H1 (cell line): Measurements from ENCODE around the gene JOSD2. TPM values are rescaled to one million over a fixed set of nuclear protein-coding genes. Genes with fewer than 3 reads are reported as not detected.
"Not testable (repeated sequence)": the region's sequence is repeated elsewhere in the genome, so short reads cannot be mapped to it uniquely, and the experiment has no call there.

Experiments
- CTCF ChIA-PET: fragments of 300-600 bp; sonication (Branson Sonifier 250); formaldehyde crosslinking; loops from one replicate; lab custom pipeline; 2021; ENCODE audit not compliant: partially characterized antibody; lab: Charles Lee
- POLR2A ChIA-PET: fragments of 300-600 bp; sonication (Branson Sonifier 250); formaldehyde crosslinking; loops from one replicate; lab custom pipeline; 2021; ENCODE audit warnings: inconsistent platforms; ENCODE audit not compliant: partially characterized antibody; lab: Charles Lee
- DNase-seq, 2 experiments: peaks; one replicate each; pipeline versions ENCODE4 v3.0.0 to v3.0.0-alpha.2; 2010 to 2022; ENCODE audit warnings: low spot score in 2 of 2, low read depth in 1 of 2, mixed read lengths in 1 of 2
- FAIRE-seq: peaks from 2 replicates; lab custom pipeline; 2011; peaks lifted over from hg19 to GRCh38; lab: Jason Lieb, UNC
- H2AFZ ChIP-seq: 2 replicates; pipeline ENCODE4 v1.8.1; 2012; ENCODE audit warnings: low read length, inconsistent platforms
- H2AK5ac ChIP-seq: 2 replicates; pipeline ENCODE4 v1.6.1; 2013; ENCODE audit warnings: low read depth, low read length
- H2BK120ac ChIP-seq: replicated peaks from 2 replicates; pipeline ENCODE3; 2013; ENCODE audit warnings: low read depth, low read length, inconsistent platforms
- H2BK12ac ChIP-seq: 2 replicates; pipeline ENCODE4 v1.6.1; 2013; ENCODE audit warnings: low read depth, low read length
- H2BK15ac ChIP-seq: 2 replicates; pipeline ENCODE4 v1.6.1; 2013; ENCODE audit warnings: low read length
- H2BK20ac ChIP-seq: 2 replicates; pipeline ENCODE4 v1.6.1; 2013; ENCODE audit warnings: low read length
- H2BK5ac ChIP-seq: 2 replicates; pipeline ENCODE4 v1.6.1; 2013; ENCODE audit warnings: low read depth, low read length
- H3K14ac ChIP-seq: 2 replicates; pipeline ENCODE4 v1.6.1; 2013; ENCODE audit warnings: inconsistent platforms; ENCODE audit not compliant: insufficient read length
- H3K18ac ChIP-seq: 2 replicates; pipeline ENCODE4 v1.6.1; 2013; ENCODE audit warnings: low read length; ENCODE audit errors: extremely low read depth
- H3K23ac ChIP-seq: 2 replicates; pipeline ENCODE4 v1.6.1; 2013; ENCODE audit warnings: inconsistent platforms; ENCODE audit not compliant: insufficient read length
- H3K23me2 ChIP-seq: 2 replicates; pipeline ENCODE4 v1.6.1; 2013; ENCODE audit warnings: low read depth, low read length
- H3K27ac ChIP-seq: 2 replicates; pipeline ENCODE4 v1.6.1; 2011; ENCODE audit warnings: low read depth, low read length, inconsistent platforms
- H3K27me3 ChIP-seq, 4 experiments: replicated peaks in 1 of 4; 1 replicate in 1 of 4; 2 replicates in 3 of 4; pipeline versions ENCODE4 v1.6.1 to v1.8.1; 2011 to 2013; ENCODE audit warnings: low read length in 3 of 4, mild to moderate bottlenecking in 3 of 4, inconsistent platforms in 2 of 4, mixed read lengths in 2 of 4, moderate library complexity in 1 of 4; ENCODE audit not compliant: control insufficient read depth in 3 of 4, insufficient read depth in 3 of 4; ENCODE audit errors: extremely low read depth in 1 of 4
- H3K36me3 ChIP-seq, 4 experiments: 2 replicates each; pipeline versions ENCODE4 v1.6.1 to v1.8.1; 2011 to 2013; ENCODE audit warnings: mild to moderate bottlenecking in 4 of 4, low read length in 3 of 4, moderate library complexity in 2 of 4, control low read depth in 1 of 4, inconsistent platforms in 1 of 4; ENCODE audit not compliant: insufficient read depth in 4 of 4, control insufficient read depth in 2 of 4
- H3K4ac ChIP-seq: replicated peaks from 2 replicates; pipeline ENCODE3; 2013; ENCODE audit warnings: low read length, low read depth, mixed read lengths, inconsistent platforms; ENCODE audit not compliant: insufficient read length
- H3K4me1 ChIP-seq, 4 experiments: replicated peaks in 1 of 4; 1 replicate in 1 of 4; 2 replicates in 3 of 4; pipeline versions ENCODE4 v1.6.1 to v1.8.1; 2011 to 2013; ENCODE audit warnings: low read length in 3 of 4, inconsistent platforms in 2 of 4, mixed read lengths in 1 of 4; ENCODE audit not compliant: insufficient read depth in 4 of 4, control insufficient read depth in 3 of 4
- H3K4me2 ChIP-seq, 2 experiments: 2 replicates each; pipeline versions ENCODE4 v1.6.1 to v1.8.1; 2011 to 2013; ENCODE audit warnings: low read depth in 2 of 2, low read length in 2 of 2, control low read depth in 1 of 2, inconsistent platforms in 1 of 2, mild to moderate bottlenecking in 1 of 2; ENCODE audit not compliant: insufficient read depth in 1 of 2
- H3K4me3 ChIP-seq, 4 experiments: fragments of 200-600, 300-600 bp in 1 of 4; sonication (generic), shearing (Covaris generic), sonication (Bioruptor Twin) in 1 of 4; 2 replicates each; pipeline versions ENCODE4 v1.5.1 to v1.8.1; 2011 to 2016; ENCODE audit warnings: low read length in 4 of 4, low read depth in 3 of 4, control low read depth in 2 of 4, inconsistent platforms in 2 of 4, mild to moderate bottlenecking in 2 of 4, mixed read lengths in 1 of 4, moderate library complexity in 1 of 4; ENCODE audit not compliant: insufficient read depth in 2 of 4; ENCODE audit errors: extremely low read depth in 1 of 4
- H3K56ac ChIP-seq: replicated peaks from 2 replicates; pipeline ENCODE3; 2013; ENCODE audit warnings: low read depth, mild to moderate bottlenecking, mixed read lengths, low read length, inconsistent platforms; ENCODE audit not compliant: insufficient read length
- H3K79me1 ChIP-seq: 2 replicates; pipeline ENCODE4 v1.6.1; 2013; ENCODE audit warnings: low read depth, low read length, control low read depth
- H3K79me2 ChIP-seq, 2 experiments: 2 replicates each; pipeline versions ENCODE4 v1.6.1 to v1.8.1; 2012 to 2013; ENCODE audit warnings: low read length in 2 of 2, mild to moderate bottlenecking in 2 of 2, inconsistent platforms in 1 of 2; ENCODE audit not compliant: insufficient read depth in 2 of 2, control insufficient read depth in 1 of 2
- H3K9ac ChIP-seq, 4 experiments: replicated peaks in 1 of 4; 1 replicate in 1 of 4; 2 replicates in 3 of 4; pipeline versions ENCODE4 v1.6.1 to v1.8.1; 2011 to 2013; ENCODE audit warnings: low read depth in 3 of 4, low read length in 3 of 4, control low read depth in 2 of 4, mild to moderate bottlenecking in 2 of 4, moderate library complexity in 2 of 4, inconsistent platforms in 1 of 4; ENCODE audit errors: extremely low read depth in 1 of 4
- H3K9me3 ChIP-seq, 2 experiments: 2 replicates each; pipeline versions ENCODE4 v1.6.1 to v1.8.1; 2012 to 2013; ENCODE audit warnings: mild to moderate bottlenecking in 2 of 2, moderate library complexity in 2 of 2, control low read depth in 1 of 2, inconsistent platforms in 1 of 2, low read depth in 1 of 2, low read length in 1 of 2, mixed read lengths in 1 of 2; ENCODE audit not compliant: insufficient read depth in 2 of 2
- H4K20me1 ChIP-seq, 2 experiments: replicated peaks in 1 of 2; 2 replicates each; pipeline versions ENCODE3 to v1.8.1; 2011 to 2013; ENCODE audit warnings: inconsistent platforms in 2 of 2, low read length in 2 of 2, mild to moderate bottlenecking in 1 of 2; ENCODE audit not compliant: insufficient read depth in 2 of 2, control insufficient read depth in 1 of 2
- H4K5ac ChIP-seq: 2 replicates; pipeline ENCODE4 v1.6.1; 2013; ENCODE audit warnings: low read length, low read depth, mixed read lengths, inconsistent platforms; ENCODE audit not compliant: insufficient read length
- H4K8ac ChIP-seq: 2 replicates; pipeline ENCODE4 v1.8.0; 2013; ENCODE audit warnings: mild to moderate bottlenecking, moderate library complexity, low read length, inconsistent platforms; ENCODE audit not compliant: insufficient read depth; ENCODE audit errors: extremely low read depth
- H4K91ac ChIP-seq: replicated peaks from 2 replicates; pipeline ENCODE3; 2013; ENCODE audit warnings: low read length, mixed read lengths, inconsistent platforms; ENCODE audit not compliant: insufficient read length
- CHD2 ChIP-seq: IDR thresholded peaks from 2 replicates; pipeline ENCODE4 v1.6.1; 2012; ENCODE audit warnings: low read length, improper control_type of control experiment
- POLR2AphosphoS5 ChIP-seq: IDR thresholded peaks from 2 replicates; pipeline ENCODE4 v1.6.1; 2011; ENCODE audit warnings: low read depth, low read length
- WGBS, 2 experiments: shearing (Covaris generic) in 1 of 2; methylation state at CpG; one replicate each; pipeline versions ENCODE4 v1.1.6 to v1.1.7; 2013 to 2015; ENCODE audit warnings: low lambda C conversion rate in 2 of 2, mixed read lengths in 2 of 2, inconsistent platforms in 1 of 2, low coverage in 1 of 2, missing lambda C conversion rate in 1 of 2; ENCODE audit not compliant: insufficient replicate concordance in 2 of 2, insufficient coverage in 1 of 2, insufficient read length in 1 of 2; ENCODE audit errors: extremely low coverage in 1 of 2, missing lambda C conversion rate in 1 of 2; 5-methylcytosine and 5-hydroxymethylcytosine counted together
- polyA plus RNA-seq, 7 experiments: library from polyadenylated mRNA; depleted of rRNA in 3 of 7; stranded (reverse) in 5 of 7; unstranded in 2 of 7; fragments of >200 nt in 5 of 7; fragments of 200-250 nt in 2 of 7; gene quantifications; 1 replicate in 5 of 7; 2 replicates in 1 of 7; 4 replicates in 1 of 7; pipeline versions ENCODE4 v1.2.1 to v1.2.3, GENCODE V29; 2011 to 2013; ENCODE audit warnings: missing spikeins in 2 of 7, mixed read lengths in 2 of 7
- total RNA-seq: library from RNA; stranded (reverse); fragmentation: NEBNext Ultra II Directional; extraction: Animal tissue kit (Norgen Biotek cat#: 25700); gene quantifications from 2 replicates; pipeline ENCODE4 v1.2.1, GENCODE V29; 2021

Gene JOSD2
- total and polyA plus RNA-seq, 2 of the 8 experiments (the other 6 are each of a cell fraction or from before 2014, with no cell fraction given): 1.9 to 6.6 TPM

DNA sequence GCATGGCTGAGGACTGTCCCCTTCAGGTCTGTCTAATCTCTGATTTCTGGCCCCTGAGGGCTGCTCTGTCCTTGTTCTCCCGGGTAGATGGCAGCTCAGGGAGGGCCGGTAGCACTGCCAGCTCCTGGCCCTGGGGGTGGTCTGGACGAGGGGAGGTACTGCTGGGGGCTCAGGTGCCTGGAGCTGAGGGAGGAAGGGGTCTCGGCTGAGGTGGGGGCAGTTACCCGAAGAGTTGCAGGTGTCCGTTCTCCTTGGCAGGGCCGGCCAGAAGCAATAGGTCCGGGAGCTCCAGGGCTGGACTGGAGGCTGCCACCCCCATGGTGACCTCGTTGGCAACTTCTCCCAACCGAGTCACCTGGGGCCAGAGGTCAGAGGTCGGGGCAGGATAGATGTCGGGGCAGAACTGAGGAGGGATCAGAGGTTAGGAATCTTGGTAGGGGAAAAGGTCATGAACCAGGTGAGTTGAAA, 35.9 kb downstream of the JOSD2 start (continued):
- TF ChIP-seq POLR2AphosphoS5: no peak
- no peak for TF ChIP-seq CHD2

DNA sequence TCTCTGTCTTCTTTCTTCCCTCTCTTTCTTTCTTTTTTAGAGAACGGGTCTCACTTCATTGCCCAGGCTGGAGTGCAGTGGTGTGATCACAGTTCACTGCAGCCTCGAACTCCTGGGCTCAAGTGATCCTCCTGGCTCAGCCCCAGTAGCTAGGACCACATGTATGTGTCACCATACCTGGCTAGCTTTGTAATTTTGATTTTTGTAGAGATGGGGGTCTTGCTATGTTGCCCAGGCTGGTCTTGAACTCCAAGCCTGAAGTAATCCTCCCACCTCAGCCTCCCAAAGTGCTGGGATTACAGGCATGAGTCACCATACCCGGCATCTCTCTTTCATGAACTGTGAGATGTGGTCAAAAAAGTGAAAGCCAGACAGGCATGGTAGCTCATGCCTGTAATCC, 37.7 kb downstream of the JOSD2 start:
- H3K27ac ChIP-seq, H2AK5ac ChIP-seq, H3K79me1 ChIP-seq, DNase-seq, H2BK15ac ChIP-seq, FAIRE-seq, H2BK5ac ChIP-seq, H3K23me2 ChIP-seq, H4K8ac ChIP-seq, H3K36me3 ChIP-seq, H4K20me1 ChIP-seq, H3K4me2 ChIP-seq, H3K4ac ChIP-seq, H3K27me3 ChIP-seq, H3K18ac ChIP-seq, H2AFZ ChIP-seq, H4K5ac ChIP-seq, H3K23ac ChIP-seq, H3K14ac ChIP-seq, H3K4me3 ChIP-seq, H3K9ac ChIP-seq, H3K4me1 ChIP-seq, H3K9me3 ChIP-seq, H3K56ac ChIP-seq, H2BK120ac ChIP-seq, H4K91ac ChIP-seq, H2BK12ac ChIP-seq, H2BK20ac ChIP-seq: not testable (repeated sequence)
- POLR2A ChIA-PET: interaction anchor here (1.5 kb wide), 1 partner anchor 9 kb away, joined by 4 read pairs; no protein-coding TSS in a partner anchor
- H3K79me2 ChIP-seq: peaks cover 1 to 13% of the 10 kb centered on the region in 2 experiments; a peak in 3 of 4 replicates
- CTCF ChIA-PET: interaction anchor here (0.6 to 3.8 kb wide), 7 partner anchors 9 to 116 kb away, joined by 3 to 21 read pairs (median 3); no protein-coding TSS in a partner anchor
- WGBS, 2 experiments: 91% methylated on average over 3 of the region's 3 CpGs; no CpG with 5 or more reads in 1 of the 2 experiments
